ENCODE results near the gene TLE4.

DNA sequence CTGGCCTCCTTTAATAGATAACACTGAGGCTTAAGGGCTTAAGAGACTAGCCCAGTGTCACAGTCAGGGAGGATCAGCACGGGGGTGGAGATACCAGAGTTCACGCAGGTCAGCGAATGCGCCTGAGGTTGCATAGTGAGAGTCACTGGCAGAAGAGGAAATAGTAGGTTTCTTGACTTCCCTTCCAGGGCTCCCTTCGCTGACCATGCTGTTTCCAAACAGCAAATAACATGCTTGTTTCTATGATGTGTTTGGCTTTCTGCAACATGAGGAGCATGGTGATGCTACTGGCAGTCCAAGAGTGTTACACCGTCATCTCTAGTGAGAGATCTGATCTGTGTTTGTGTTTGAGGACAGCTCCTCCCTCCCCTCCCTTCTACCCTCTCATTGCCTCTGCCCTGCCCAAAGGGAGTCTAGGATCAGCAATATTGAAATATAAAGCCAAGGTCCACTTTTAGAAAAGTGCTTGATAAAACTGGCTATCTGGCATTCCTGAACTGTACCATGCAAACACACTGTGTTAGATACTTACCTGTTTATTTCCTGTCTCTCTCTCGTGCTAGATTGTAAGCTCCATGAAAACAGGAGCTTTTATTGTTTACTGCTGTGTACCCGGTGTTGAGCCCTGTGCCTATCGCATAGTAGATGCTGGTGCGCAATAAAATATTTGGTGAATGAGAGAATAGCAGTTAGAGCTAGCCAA lies 12.3 kb downstream of the TLE4 start:
- TF ChIP-seq CTCF (IDR thresholded peaks at IDR 0.05; ENCODE audit: insufficient read depth, low read length, poor library complexity, severe bottlenecking) (no peak), EZH2phosphoT487 (conservative IDR thresholded peaks at IDR 0.05; ENCODE audit: low read length) (no peak)

Measured in SU-DHL-6 (cell line).